CD4-positive, alpha-beta T cell treated with Interleukin-15 for 4 hours (primary cell): Measurements from ENCODE around the gene CNKSR2.
"Not testable (repeated sequence)": the region's sequence is repeated elsewhere in the genome, so short reads cannot be mapped to it uniquely, and the experiment has no call there.

Source experiments
- DNase-seq: peaks from one replicate; pipeline ENCODE4 v3.0.0-alpha.2; 2020; ENCODE audit warnings: low spot score

The CNKSR2 gene

DNA sequence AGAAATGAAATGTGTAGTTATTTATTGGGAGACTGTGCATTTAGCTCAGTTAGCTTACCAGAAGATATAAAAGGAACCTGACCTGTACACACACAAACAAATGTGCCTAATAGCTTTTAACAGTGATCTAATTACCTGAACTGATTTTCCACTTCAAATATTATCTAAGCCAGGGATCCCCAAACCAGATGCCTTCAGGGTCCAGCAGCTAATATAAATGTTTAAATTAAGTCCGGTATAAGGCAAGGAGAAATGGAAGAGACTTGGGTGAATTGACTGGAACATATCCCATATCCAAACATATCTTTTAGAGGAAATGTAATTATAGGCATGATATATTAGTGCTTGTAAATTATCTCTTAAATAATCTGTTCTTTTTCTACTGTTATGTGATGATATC, 66.7 kb downstream of the CNKSR2 start:
- no peak for DNase-seq

GRCh38 chrX:21457718-21458117, 83.5 kb downstream of the CNKSR2 start:
- DNase-seq: no peak

GRCh38 chrX:21469071-21469470, 94.9 kb downstream of the CNKSR2 start:
- no peak for DNase-seq

GRCh38 chrX:21476909-21477308, 102.7 kb downstream of the CNKSR2 start:
- no peak for DNase-seq

GRCh38 chrX:21479695-21480270, 105.6 kb downstream of the CNKSR2 start:
- DNase-seq: peak; percentile 30

GRCh38 chrX:21481761-21482160, 107.5 kb downstream of the CNKSR2 start:
- DNase-seq: no peak

- DNase-seq: not testable (repeated sequence)
Measured at GRCh38 chrX:21484051-21484450, 109.8 kb downstream of the CNKSR2 start.

DNA sequence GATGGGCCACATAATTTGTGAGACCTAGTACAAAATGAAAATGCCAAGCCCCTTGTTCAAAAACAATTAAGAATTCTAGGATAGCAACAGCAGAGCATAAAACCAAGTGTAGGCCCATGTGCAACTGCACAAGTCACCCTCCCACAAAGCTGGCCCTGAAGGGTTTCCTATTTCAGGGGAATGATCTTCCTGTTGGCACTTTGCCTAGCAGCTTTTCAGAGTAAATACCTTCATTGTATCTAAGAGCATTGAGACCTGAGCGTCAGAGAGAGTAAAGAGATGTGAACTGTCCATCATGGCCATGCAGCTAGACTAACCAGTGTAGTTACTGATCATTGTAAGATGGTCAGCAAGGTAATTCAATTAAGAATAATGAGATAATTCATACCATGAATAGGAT, 113.6 kb downstream of the CNKSR2 start:
- no peak for DNase-seq

DNA sequence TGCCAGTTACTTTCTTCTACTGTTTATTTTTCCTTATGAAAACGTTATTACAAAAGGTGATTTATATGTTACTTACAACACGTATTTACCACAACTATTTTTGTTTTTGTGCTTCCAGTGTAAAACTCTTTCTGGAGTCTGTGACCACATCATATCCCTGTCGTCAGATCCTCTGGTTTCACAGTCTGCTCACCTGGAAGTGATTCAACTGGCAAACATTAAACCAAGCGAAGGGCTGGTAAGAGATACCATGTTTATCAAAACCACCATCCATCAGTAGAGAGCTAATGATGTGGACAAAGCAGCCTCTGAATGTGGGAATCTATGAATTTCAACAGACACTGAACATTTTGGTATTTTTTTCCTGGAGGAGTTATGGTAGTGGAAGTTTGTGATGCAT, 116.1 kb downstream of the CNKSR2 start:
- DNase-seq: no peak

DNA sequence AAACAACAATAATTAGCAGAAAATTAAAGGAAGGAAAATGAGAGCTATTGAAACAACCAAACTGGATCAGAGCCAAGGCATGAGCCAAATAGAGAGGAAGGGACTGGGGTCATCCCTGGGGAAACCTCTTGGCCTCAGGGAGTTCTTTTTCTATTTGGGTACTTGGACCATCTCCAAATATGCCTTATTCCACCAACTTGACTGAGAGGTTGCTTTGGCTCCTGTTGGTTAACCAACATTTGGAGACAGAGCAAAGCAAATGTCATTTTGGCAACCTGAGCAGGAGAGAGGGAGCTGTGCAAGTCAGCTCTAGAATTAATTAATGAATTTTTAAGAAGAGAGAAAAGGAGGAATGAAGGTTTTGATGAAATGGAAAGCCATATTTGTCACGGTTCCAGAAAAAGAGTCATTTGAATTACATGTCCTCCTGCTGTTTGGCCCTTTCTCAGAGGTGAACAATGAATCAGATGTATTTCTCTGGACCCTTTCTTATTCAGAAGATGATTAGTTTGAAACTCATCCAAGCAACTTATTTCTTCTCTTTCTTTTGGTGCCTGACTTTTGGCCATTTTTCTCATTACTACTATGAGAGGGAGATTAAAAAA, 119.1 kb downstream of the CNKSR2 start:
- DNase-seq: no peak

- DNase-seq: no peak
Measured at GRCh38 chrX:21503593-21503992, 129.4 kb downstream of the CNKSR2 start.

GRCh38 chrX:21509912-21510311, 135.7 kb downstream of the CNKSR2 start:
- DNase-seq: no peak

GRCh38 chrX:21524008-21524407, 149.8 kb downstream of the CNKSR2 start:
- no peak for DNase-seq

DNA sequence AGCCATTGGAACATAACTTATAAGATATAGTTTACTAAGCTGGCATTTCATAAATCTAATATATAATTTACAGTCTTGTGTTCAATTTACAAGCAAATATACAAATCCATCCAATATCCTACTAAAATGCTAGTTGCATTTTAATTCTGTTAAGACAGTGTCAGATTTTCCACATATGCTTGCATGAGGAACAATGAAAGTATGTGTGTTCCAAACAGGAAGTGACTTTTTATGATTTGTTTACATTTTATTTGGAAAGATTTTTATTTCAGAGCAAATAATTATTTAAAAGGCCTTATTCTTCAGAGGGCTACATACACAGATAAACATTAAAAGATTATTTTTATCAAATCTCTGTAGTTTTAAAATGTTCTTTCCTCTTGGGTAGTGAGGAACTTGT, 153.9 kb downstream of the CNKSR2 start:
- no peak for DNase-seq

DNA sequence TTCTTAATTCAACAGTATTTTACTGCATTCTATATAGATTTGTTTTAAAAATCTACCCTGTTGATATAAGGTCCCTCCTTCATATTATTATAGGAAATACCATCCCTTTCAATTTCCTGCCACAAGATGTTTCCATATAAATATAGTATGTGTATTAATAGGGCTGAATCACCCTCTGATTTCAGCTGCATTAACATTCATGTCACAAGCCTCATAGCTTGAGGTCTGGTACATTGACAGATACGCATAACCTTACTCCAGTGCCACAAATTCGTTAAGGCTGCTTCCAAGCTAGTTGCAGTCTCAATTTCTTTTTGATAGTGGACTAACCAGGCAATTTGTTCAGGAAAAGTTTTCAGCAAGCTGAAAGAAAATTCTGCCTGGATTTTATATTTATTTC, 155.6 kb downstream of the CNKSR2 start:
- DNase-seq: no peak

GRCh38 chrX:21544642-21545041, 170.4 kb downstream of the CNKSR2 start:
- DNase-seq: not testable (repeated sequence)

DNA sequence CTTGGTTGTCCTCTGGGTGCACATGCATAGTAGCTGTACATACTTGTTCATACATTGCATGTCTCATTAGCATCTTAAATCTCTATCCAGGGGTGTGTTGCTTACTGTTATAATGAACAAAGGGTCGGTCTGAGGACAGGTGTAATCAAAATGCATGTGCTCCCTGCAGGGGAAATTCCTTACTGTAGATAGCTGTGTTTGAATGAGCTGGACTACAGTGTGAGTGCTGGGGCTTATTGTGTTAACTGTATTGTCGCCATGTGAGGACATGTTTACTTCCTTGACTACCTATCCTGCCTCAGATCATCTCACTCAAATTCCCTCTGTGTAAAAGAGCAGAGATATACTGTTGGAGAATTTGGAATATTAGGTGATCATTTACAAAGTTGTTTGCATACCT, 185.2 kb downstream of the CNKSR2 start:
- no peak for DNase-seq

- no peak for DNase-seq
Measured at GRCh38 chrX:21565025-21565424, 190.8 kb downstream of the CNKSR2 start.

DNA sequence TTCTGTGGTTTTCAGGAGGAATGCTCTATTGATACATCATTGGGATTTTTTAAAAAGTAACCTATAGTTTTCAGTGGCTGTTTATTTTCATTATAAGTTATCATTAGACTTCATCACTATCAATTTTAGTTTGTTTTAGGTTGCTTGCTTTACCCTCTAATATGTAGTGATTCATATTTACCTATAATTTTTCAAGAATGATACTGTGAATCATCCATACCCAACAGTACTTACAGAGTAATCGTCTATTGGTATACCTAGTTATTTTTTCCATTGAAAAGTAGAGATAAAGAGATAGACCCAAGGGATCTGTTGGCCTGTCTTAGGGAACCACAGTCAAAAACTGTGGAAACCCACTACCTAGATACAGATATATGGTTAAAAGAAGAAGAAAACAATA, 200.6 kb downstream of the CNKSR2 start:
- DNase-seq: no peak

- DNase-seq: no peak
Measured at GRCh38 chrX:21581479-21581878, 207.3 kb downstream of the CNKSR2 start.

- DNase-seq: no peak
Measured at GRCh38 chrX:21586001-21586400, 211.8 kb downstream of the CNKSR2 start.

GRCh38 chrX:21590012-21590776, 216.0 kb downstream of the CNKSR2 start:
- no peak for DNase-seq

- DNase-seq: no peak
Measured at GRCh38 chrX:21606002-21606401, 231.8 kb downstream of the CNKSR2 start.

DNA sequence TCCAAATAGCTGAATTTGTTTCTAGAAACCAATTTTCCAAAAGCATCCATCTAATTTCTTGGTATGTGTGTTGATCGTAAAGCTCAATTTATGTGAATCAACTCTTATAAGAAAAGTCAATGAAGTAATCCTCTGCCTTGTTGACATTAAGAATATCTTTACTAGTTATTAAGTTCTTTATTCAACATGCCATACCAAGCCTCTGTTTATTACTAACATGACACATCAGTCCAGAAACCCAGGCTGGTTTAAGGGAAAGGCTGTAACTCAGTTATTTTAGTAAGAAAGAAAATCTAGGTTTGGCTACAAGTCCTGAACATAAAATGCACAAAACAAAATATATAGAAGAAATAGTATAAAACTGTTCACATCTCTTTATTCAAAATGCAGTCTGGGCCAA, 235.9 kb downstream of the CNKSR2 start:
- no peak for DNase-seq
